Memory B cell (primary cell): Measurements from ENCODE around the gene LDLRAD3.
"Not testable (repeated sequence)": the region's sequence is repeated elsewhere in the genome, so short reads cannot be mapped to it uniquely, and the experiment has no call there.

Experiments
- ATAC-seq: fragments of 150-1000 bp; cut with Tn5 transposase; 2 replicates; pipeline ENCODE4 v1.10.0; 2021; ENCODE audit warnings: low read depth, mild to moderate bottlenecking, moderate library complexity
- DNase-seq, 2 donors: peaks; one replicate each; pipeline ENCODE4 v3.0.0; 2022; ENCODE audit warnings: low spot score in 2 of 2
- H3K27ac Mint-ChIP-seq: one replicate; pipeline ENCODE4 v1.8.0; 2022; ENCODE audit warnings: mild to moderate bottlenecking, moderate library complexity, mixed read lengths
- H3K27me3 Mint-ChIP-seq: one replicate; pipeline ENCODE4 v1.8.0; 2022; ENCODE audit warnings: mixed read lengths
- H3K36me3 Mint-ChIP-seq: one replicate; pipeline ENCODE4 v1.8.0; 2022; ENCODE audit warnings: mild to moderate bottlenecking, mixed read lengths
- H3K4me1 Mint-ChIP-seq: one replicate; pipeline ENCODE4 v1.8.0; 2022; ENCODE audit warnings: mixed read lengths
- H3K4me3 Mint-ChIP-seq: one replicate; pipeline ENCODE4 v1.8.0; 2022; ENCODE audit warnings: mild to moderate bottlenecking, moderate library complexity, mixed read lengths
- H3K9me3 Mint-ChIP-seq: one replicate; pipeline ENCODE4 v1.8.0; 2022; ENCODE audit warnings: mixed read lengths

LDLRAD3 gene

GRCh38 chr11:36167073-36167472 lies 223.2 kb downstream of the LDLRAD3 start:
- Mint-ChIP-seq H3K36me3 (no peaks in the 10 kb centered on the region), H3K9me3 (peaks cover 2% of the 10 kb centered on the region), H3K27me3 (peaks cover 1% of the 10 kb centered on the region), H3K27ac (no peak overlapping the region), H3K4me3 (no peak overlapping the region), H3K4me1 (no peaks in the 10 kb centered on the region)
- ATAC-seq (no peak), DNase-seq (no peak)

GRCh38 chr11:36167729-36168128 lies 223.9 kb downstream of the LDLRAD3 start:
- Mint-ChIP-seq H3K4me3 (no peak overlapping the region), H3K27me3 (peaks cover 1% of the 10 kb centered on the region), H3K4me1 (no peaks in the 10 kb centered on the region), H3K36me3 (no peaks in the 10 kb centered on the region), H3K9me3 (peaks cover 2% of the 10 kb centered on the region), H3K27ac (no peak overlapping the region)
- no peak for ATAC-seq
- DNase-seq: no peak

GRCh38 chr11:36177836-36178235 lies 234.0 kb downstream of the LDLRAD3 start:
- Mint-ChIP-seq H3K27ac (no peak overlapping the region), H3K36me3 (no peaks in the 10 kb centered on the region), H3K4me1 (no peaks in the 10 kb centered on the region), H3K4me3 (no peak overlapping the region), H3K9me3 (no peaks in the 10 kb centered on the region), H3K27me3 (peaks cover 18% of the 10 kb centered on the region)
- ATAC-seq: no peak
- DNase-seq: no peak

DNA sequence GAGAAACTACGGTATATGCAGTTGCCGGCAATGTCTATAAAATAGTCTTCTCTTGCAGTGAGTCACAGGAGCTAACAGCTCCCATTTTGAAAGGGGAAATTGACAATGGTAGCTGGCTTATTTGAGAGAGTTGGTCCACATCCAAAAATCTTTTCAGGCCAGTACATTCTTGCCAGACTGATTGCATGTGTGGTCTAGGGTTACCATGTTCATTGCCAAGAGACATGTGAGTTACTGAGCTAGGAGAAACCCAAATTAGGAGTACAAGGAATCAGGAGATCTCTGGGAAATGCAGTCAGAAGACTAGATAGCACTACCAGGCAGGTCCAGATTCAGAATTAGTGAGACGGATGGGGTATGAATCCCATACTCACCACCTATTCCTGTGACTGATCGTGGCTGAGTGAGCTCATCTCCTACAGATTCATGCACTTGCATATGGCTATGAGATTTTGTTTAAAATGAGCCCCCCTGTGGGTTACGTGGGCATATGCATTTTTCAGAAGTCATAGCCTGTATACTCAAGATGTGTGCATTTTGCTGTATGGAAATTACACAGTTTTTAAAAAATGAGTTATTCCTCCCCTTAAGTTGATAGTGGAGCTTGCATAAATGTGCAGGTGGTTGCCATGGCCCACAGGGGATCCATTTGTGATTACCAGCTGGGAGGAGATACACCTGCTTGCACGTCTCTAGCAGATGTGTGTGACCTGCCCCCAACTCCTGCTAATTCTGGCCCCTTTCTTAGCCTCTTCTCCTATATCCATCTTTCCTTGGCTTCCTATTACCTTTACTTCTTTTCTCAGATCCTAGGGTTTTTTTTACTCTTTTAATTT lies 242.7 kb downstream of the LDLRAD3 start:
- Mint-ChIP-seq H3K27me3 (peaks cover 5% of the 10 kb centered on the region), H3K4me1 (no peaks in the 10 kb centered on the region), H3K36me3 (no peaks in the 10 kb centered on the region), H3K27ac (no peak overlapping the region), H3K9me3 (no peaks in the 10 kb centered on the region), H3K4me3 (no peak overlapping the region)
- ATAC-seq (no peak), DNase-seq (no peak)

DNA sequence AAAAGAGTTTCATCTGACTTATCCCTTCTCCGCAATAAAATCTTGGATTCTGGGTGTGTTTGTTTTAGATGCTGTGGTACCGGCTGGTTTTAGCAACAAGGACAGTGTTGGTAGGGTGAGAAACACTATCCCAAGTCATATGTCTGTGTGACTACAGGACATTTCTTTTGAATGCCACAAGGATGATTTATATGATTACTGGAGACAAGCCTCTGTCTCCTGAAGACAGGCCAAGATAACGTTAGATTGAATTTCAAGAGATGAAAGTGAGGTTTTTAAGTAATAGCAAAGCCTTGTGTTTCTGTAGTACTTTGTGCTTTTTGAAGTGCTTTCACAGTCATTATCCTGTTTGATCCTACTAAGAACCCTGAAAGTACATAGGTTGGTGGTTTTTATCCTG lies 243.8 kb downstream of the LDLRAD3 start:
- Mint-ChIP-seq H3K27ac (no peak overlapping the region), H3K36me3 (no peaks in the 10 kb centered on the region), H3K9me3 (no peaks in the 10 kb centered on the region), H3K27me3 (peaks cover 4% of the 10 kb centered on the region), H3K4me1 (no peaks in the 10 kb centered on the region), H3K4me3 (no peak overlapping the region)
- ATAC-seq: no peak
- DNase-seq: no peak

DNA sequence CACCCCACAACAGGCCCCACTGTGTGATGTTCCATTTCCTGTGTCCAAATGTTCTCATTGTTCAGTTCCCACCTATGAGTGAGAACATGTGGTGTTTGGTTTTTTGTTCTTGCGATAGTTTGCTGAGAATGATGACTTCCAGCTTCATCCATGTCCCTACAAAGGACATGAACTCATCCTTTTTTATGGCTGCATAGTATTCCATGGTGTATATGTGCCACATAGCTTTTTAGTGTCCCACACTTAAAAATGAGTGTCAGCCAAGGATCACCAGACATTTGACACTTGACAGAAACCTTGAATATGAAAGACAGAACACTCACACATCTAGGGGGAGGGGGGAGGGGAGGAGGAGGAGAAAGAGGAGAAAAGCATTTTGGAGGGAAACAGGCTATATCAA lies 245.9 kb downstream of the LDLRAD3 start:
- not testable (repeated sequence) for H3K27ac Mint-ChIP-seq, H3K36me3 Mint-ChIP-seq, H3K4me3 Mint-ChIP-seq, H3K4me1 Mint-ChIP-seq, H3K9me3 Mint-ChIP-seq, DNase-seq, H3K27me3 Mint-ChIP-seq, ATAC-seq

- H3K27ac Mint-ChIP-seq: no peak overlapping the region
- DNase-seq (no peak), ATAC-seq (no peak)
- no peak overlapping the region for H3K4me3 Mint-ChIP-seq
- H3K27me3 Mint-ChIP-seq: peaks cover 2% of the 10 kb centered on the region
- no peaks in the 10 kb centered on the region for H3K4me1 Mint-ChIP-seq
- H3K9me3 Mint-ChIP-seq: no peaks in the 10 kb centered on the region
- H3K36me3 Mint-ChIP-seq: no peaks in the 10 kb centered on the region
Measured at GRCh38 chr11:36191941-36192340, 248.1 kb downstream of the LDLRAD3 start.

DNA sequence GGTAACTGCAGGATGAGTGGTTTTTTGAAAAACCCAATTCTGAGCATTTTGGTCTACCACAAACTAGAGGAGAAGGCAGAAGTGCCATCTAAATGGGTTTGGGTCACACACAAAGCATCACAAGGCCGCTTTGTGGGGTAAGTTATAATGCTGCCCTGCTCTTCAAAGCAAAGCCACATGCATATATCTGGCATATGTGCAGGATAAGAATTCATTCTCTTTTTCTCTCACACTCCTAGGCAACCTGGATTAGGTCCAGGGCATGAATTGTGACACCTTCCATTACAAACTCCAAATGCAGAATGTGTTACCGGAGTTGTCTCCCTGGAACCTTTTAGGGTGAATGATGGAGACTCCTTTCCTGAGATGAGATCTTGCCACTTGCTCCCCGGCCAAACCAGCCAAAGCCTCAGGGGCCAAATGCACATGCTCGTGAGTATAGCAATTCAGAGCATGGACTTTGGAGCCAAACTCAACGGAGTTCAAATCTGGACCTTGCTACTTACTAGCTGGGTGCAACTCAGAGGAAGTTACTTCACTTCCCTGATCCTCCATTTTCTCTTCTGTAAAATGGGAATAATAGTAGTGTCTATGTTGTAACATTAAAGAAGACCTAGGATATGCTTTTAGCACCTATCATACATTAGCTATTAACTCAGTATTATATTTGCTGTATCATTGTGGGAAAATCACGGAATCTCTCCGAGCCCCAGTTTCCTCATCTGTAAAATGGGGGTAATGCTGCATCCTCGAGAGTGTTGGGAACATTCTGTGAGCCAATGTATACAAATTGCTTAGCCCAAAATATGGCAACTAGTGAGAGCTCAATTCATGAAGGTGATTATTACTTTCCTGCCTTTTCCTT lies 248.8 kb downstream of the LDLRAD3 start:
- ATAC-seq (no peak), DNase-seq (no peak)
- no peaks in the 10 kb centered on the region for H3K36me3 Mint-ChIP-seq
- no peaks in the 10 kb centered on the region for H3K9me3 Mint-ChIP-seq
- no peak overlapping the region for H3K27ac Mint-ChIP-seq
- H3K27me3 Mint-ChIP-seq: no peaks in the 10 kb centered on the region
- no peak overlapping the region for H3K4me3 Mint-ChIP-seq
- H3K4me1 Mint-ChIP-seq: no peaks in the 10 kb centered on the region

GRCh38 chr11:36193290-36193619 lies 249.4 kb downstream of the LDLRAD3 start:
- H3K27ac Mint-ChIP-seq: no peak overlapping the region
- ATAC-seq (no peak), DNase-seq (no peak)
- H3K9me3 Mint-ChIP-seq: no peaks in the 10 kb centered on the region
- H3K4me3 Mint-ChIP-seq: no peak overlapping the region
- peaks cover 2% of the 10 kb centered on the region for H3K27me3 Mint-ChIP-seq
- no peaks in the 10 kb centered on the region for H3K4me1 Mint-ChIP-seq
- no peaks in the 10 kb centered on the region for H3K36me3 Mint-ChIP-seq

DNA sequence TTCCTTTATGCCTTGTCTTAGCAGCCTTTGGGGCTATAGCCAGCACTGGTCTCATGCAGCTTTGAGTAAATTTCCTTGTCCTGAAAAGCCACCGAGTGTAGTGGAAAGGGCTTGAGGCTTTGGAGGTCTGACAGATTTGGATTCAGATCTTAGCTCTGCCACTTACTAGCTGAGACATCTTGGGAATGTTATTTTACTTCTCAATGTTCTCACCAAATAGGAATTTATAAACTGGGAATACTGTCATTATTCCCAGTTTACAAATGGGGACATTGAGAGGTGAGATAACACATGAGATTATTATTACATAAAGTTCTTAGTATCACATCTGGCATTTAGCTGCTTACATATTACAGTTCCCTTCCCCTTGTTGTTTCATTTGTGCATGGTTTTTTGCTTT lies 249.9 kb downstream of the LDLRAD3 start:
- ATAC-seq (no peak), DNase-seq (no peak)
- Mint-ChIP-seq H3K4me3 (no peak overlapping the region), H3K27ac (no peak overlapping the region), H3K4me1 (no peaks in the 10 kb centered on the region), H3K27me3 (peaks cover 2% of the 10 kb centered on the region), H3K9me3 (no peaks in the 10 kb centered on the region), H3K36me3 (no peaks in the 10 kb centered on the region)

DNA sequence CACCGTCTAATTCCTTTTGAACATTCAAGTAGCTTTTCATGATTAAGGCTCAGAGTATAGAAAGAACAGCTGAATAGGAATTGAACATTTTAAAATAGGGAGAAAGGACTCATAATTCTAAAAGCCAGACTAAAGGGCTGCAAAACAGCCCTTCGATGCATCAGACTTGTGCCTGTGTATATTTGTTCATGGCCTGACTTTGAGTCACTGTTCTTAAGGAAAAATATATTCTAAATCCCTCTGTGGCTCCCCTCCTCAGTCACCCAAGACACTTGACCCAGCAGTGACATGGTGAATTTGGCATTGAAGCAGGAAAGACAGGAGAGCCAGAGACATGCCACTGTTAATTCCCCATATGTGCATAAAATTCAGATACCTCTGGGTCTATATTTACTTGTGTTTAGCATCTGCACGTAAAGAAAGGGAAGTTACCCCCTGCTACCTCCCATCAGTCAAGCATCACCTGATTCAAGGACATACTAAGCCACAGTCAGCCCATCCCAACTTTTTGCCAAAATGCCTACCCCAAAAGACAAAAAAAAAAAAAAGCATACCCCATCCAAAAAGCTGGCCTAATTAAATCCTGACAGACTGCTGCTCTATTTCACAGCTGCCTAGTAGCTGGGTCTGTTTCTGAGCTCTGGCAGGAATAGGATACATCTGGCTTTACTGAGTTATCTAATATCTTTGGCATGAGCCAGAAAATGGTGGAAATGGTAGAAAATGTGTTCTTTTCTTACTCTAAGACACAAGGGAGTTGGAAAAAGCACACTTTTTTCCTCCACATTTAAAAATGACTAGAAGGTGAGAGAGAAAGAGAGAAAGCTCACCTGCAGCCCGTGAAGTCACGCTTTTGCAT lies 251.9 kb downstream of the LDLRAD3 start:
- Mint-ChIP-seq H3K4me3 (no peak overlapping the region), H3K36me3 (no peaks in the 10 kb centered on the region), H3K4me1 (no peaks in the 10 kb centered on the region), H3K27me3 (peaks cover 2% of the 10 kb centered on the region), H3K27ac (no peak overlapping the region), H3K9me3 (no peaks in the 10 kb centered on the region)
- no peak for DNase-seq
- ATAC-seq: no peak

DNA sequence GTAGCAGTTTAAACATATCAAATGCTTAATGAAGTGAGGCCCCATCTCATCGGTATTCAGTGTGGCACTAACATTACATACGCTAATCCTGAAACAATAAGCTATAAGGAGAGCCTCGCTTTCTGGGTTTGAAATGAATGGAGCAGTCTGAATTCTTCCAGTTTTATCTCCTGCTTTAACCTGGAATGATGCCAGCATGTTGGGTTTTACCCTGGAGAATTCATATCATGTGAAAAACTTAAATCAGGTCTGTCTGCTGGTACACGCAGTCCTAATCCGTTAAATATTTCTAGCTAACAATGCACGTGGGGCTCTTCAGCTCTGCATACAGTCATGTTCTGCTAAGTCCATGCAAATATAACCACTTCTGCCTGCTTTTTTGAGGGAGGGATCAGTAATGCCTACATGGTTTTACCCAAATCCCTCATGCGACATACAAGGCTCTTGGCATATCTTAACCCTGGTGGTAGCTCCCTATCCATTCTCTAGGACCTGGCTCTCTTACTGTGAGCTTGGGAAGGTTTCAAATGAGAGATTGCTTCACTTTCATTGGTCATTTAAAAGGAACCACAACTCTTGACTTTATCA lies 252.6 kb downstream of the LDLRAD3 start:
- no peak overlapping the region for H3K27ac Mint-ChIP-seq
- no peak overlapping the region for H3K4me3 Mint-ChIP-seq
- peaks cover 2% of the 10 kb centered on the region for H3K27me3 Mint-ChIP-seq
- no peaks in the 10 kb centered on the region for H3K9me3 Mint-ChIP-seq
- ATAC-seq: no peak
- no peaks in the 10 kb centered on the region for H3K36me3 Mint-ChIP-seq
- H3K4me1 Mint-ChIP-seq: no peaks in the 10 kb centered on the region
- DNase-seq: no peak

DNA sequence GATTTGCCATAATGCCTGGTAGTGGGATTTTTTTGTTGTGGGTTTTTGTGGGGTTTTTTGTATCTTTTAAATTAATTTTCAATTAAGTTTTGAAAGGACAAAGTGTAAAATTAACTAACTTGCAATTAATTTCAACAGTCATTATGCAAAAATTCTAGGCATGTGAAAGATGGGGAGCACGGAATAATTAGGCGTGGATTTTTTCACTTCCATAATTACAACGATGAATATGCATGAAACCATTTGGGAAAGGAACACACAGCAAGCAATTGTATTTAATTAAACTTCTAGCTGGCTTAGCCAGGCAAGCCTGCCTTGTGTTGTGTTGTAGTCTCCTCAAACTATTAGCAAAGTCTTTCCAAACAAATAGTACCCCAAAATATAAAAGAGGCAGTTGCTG lies 257.5 kb downstream of the LDLRAD3 start:
- H3K4me1 Mint-ChIP-seq: no peaks in the 10 kb centered on the region
- DNase-seq (no peak), ATAC-seq (no peak)
- H3K9me3 Mint-ChIP-seq: no peaks in the 10 kb centered on the region
- no peak overlapping the region for H3K27ac Mint-ChIP-seq
- H3K36me3 Mint-ChIP-seq: no peaks in the 10 kb centered on the region
- peaks cover 7% of the 10 kb centered on the region for H3K27me3 Mint-ChIP-seq
- no peak overlapping the region for H3K4me3 Mint-ChIP-seq

- H3K27ac Mint-ChIP-seq: no peak overlapping the region
- H3K27me3 Mint-ChIP-seq: peaks cover 5% of the 10 kb centered on the region
- ATAC-seq (no peak), DNase-seq (no peak)
- H3K36me3 Mint-ChIP-seq: no peaks in the 10 kb centered on the region
- no peaks in the 10 kb centered on the region for H3K9me3 Mint-ChIP-seq
- H3K4me1 Mint-ChIP-seq: no peaks in the 10 kb centered on the region
- H3K4me3 Mint-ChIP-seq: no peak overlapping the region
Measured at GRCh38 chr11:36205536-36205935, 261.7 kb downstream of the LDLRAD3 start.
